Suprapubic skin (tissue), 4 donors: ENCODE measurements around the gene SRP14. TPM values are rescaled to one million over a fixed set of nuclear protein-coding genes. Genes with fewer than 3 reads are reported as not detected.

Source experiments
- DNase-seq, 2 donors: peaks; one replicate each; pipeline ENCODE4 v3.0.0-alpha.2; 2019; ENCODE audit warnings: low spot score in 2 of 2
- H3K27ac ChIP-seq: fragments of 200-600 bp; sonication (generic); one replicate; pipeline ENCODE4 v1.5.1; 2019
- H3K27me3 ChIP-seq: fragments of 200-600 bp; sonication (generic); one replicate; pipeline ENCODE4 v1.5.1; 2019
- H3K36me3 ChIP-seq: fragments of 200-600 bp; sonication (generic); one replicate; pipeline ENCODE4 v1.5.1; 2019
- H3K4me1 ChIP-seq: fragments of 200-600 bp; sonication (generic); one replicate; pipeline ENCODE4 v1.5.1; 2019
- H3K4me3 ChIP-seq: fragments of 200-600 bp; sonication (generic); one replicate; pipeline ENCODE4 v1.5.1; 2019; ENCODE audit warnings: mild to moderate bottlenecking
- H3K9me3 ChIP-seq: fragments of 200-600 bp; sonication (generic); one replicate; pipeline ENCODE4 v1.5.1; 2019
- CTCF ChIP-seq, 2 donors: fragments of 200-600 bp in 1 of 2; fragments of 450-650 bp in 1 of 2; sonication (generic) in 1 of 2; IDR thresholded peaks; one replicate each; pipeline ENCODE4 v1.5.1; 2016 to 2019; ENCODE audit warnings: antibody characterized with exemption in 2 of 2, mild to moderate bottlenecking in 1 of 2, moderate library complexity in 1 of 2
- EP300 ChIP-seq: sonication (generic); formaldehyde crosslinking; IDR thresholded peaks from one replicate; pipeline ENCODE4 v1.6.1; 2017; ENCODE audit warnings: antibody characterized with exemption
- POLR2A ChIP-seq, 2 donors: fragments of 450-650 bp; IDR thresholded peaks; one replicate each; pipeline ENCODE4 v1.6.1; 2017; ENCODE audit warnings: antibody characterized with exemption in 2 of 2, mild to moderate bottlenecking in 2 of 2, moderate library complexity in 2 of 2
- POLR2AphosphoS5 ChIP-seq, 3 donors: sonication (generic); formaldehyde crosslinking; IDR thresholded peaks; one replicate each; pipeline ENCODE4 v1.6.1; 2017; ENCODE audit warnings: antibody characterized with exemption in 3 of 3
- WGBS: methylation state at CpG from one replicate; pipeline ENCODE4 v1.1.5; 2018; 5-methylcytosine and 5-hydroxymethylcytosine counted together
- total RNA-seq, 4 donors: library from RNA; depleted of rRNA; stranded (reverse); fragments of >200 nt; gene quantifications; one replicate each; pipeline ENCODE4 v1.1.0, GENCODE V29; 2016

SRP14 gene
- total RNA-seq, 4 donors from 2014 or later = 161 to 218 (median 170) TPM

DNA sequence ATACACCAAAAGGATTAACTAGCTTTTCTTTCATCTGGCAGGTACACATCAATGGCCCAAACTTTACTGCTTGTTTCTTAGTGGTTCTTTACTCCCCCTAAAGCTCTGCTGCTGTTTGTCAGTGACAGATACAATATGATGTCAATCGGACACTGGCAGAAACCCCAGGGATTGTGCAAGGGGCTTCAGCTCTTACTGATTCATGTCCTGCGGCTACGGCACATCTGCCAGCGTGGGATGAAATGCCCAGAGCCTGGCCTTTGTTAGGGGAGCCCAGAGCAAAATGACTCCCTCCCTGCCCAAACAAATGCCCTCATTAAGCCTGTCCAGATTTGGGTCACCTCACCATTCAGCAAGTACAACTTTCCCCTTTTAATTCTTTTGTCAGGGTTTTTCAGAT is 28.3 kb downstream of the SRP14 start:
- TF ChIP-seq CTCF (IDR thresholded peaks at IDR 0.05) (no peak), POLR2A (IDR thresholded peaks at IDR 0.05) (no peak), EP300 (no peak), POLR2AphosphoS5 (IDR thresholded peaks at IDR 0.05) (no peak)
- DNase-seq = peak in 1 of 2 donors; percentile 80
- H3K36me3 ChIP-seq = peaks cover 80% of the 10 kb centered on the region

GRCh38 chr15:40008061-40008765 is 30.8 kb downstream of the SRP14 start:
- DNase-seq = no peak
- Histone ChIP-seq H3K4me1 (no peaks in the 10 kb centered on the region), H3K4me3 (no peak overlapping the region), H3K27ac (no peak overlapping the region), H3K36me3 (peaks cover 77% of the 10 kb centered on the region), H3K27me3 (no peaks in the 10 kb centered on the region), H3K9me3 (no peaks in the 10 kb centered on the region)
- TF ChIP-seq EP300 = no peak
- TF ChIP-seq POLR2A (IDR thresholded peaks at IDR 0.05) = no peak
- no peak for TF ChIP-seq POLR2AphosphoS5 (IDR thresholded peaks at IDR 0.05)
- no peak for TF ChIP-seq CTCF (IDR thresholded peaks at IDR 0.05)
- 85% methylated on average over 3 of the region's 3 CpGs for WGBS

More for the DNA sequence above, 28.3 kb downstream of the SRP14 start:
- no peaks in the 10 kb centered on the region for H3K4me1 ChIP-seq
- H3K27ac ChIP-seq = no peak overlapping the region
- 61% methylated on average over 4 of the region's 4 CpGs for WGBS
- H3K9me3 ChIP-seq = peaks cover 3% of the 10 kb centered on the region
- no peak overlapping the region for H3K4me3 ChIP-seq
- no peaks in the 10 kb centered on the region for H3K27me3 ChIP-seq

- TF ChIP-seq POLR2AphosphoS5 (IDR thresholded peaks at IDR 0.05) (no peak), POLR2A (IDR thresholded peaks at IDR 0.05) (no peak), EP300 (no peak), CTCF (IDR thresholded peaks at IDR 0.05) (no peak)
- Histone ChIP-seq H3K27me3 (no peaks in the 10 kb centered on the region), H3K4me1 (no peaks in the 10 kb centered on the region), H3K9me3 (no peaks in the 10 kb centered on the region), H3K4me3 (no peak overlapping the region), H3K27ac (no peak overlapping the region), H3K36me3 (peaks cover 74% of the 10 kb centered on the region)
- 96% methylated on average over 2 of the region's 2 CpGs for WGBS
- no peak for DNase-seq
Measured at GRCh38 chr15:40006646-40007045, 32.3 kb downstream of the SRP14 start.

DNA sequence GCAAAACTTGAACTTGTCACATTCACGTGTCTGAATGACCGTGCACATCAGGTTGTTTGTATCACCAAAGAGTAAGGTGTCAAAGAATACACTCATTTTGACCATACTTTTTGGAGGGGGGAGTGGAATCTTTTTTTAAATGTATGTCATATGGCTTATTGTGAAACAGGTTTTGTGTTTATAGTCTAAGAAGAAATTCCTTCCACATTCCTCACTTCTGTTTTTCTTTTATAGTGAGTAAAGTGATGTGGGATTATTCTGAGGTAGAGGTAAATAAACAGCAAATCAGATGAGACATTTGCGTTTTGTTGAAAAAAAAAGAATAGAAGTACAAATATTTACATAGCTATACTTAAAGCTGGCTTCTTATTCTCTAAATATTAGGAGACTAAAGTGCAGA is 33.0 kb downstream of the SRP14 start:
- Histone ChIP-seq H3K9me3 (no peaks in the 10 kb centered on the region), H3K27ac (no peak overlapping the region), H3K4me3 (no peak overlapping the region), H3K4me1 (no peaks in the 10 kb centered on the region), H3K27me3 (no peaks in the 10 kb centered on the region), H3K36me3 (peaks cover 74% of the 10 kb centered on the region)
- WGBS = 95% methylated on average over 3 of the region's 3 CpGs
- TF ChIP-seq EP300 = no peak
- no peak for TF ChIP-seq POLR2AphosphoS5 (IDR thresholded peaks at IDR 0.05)
- no peak for DNase-seq

DNA sequence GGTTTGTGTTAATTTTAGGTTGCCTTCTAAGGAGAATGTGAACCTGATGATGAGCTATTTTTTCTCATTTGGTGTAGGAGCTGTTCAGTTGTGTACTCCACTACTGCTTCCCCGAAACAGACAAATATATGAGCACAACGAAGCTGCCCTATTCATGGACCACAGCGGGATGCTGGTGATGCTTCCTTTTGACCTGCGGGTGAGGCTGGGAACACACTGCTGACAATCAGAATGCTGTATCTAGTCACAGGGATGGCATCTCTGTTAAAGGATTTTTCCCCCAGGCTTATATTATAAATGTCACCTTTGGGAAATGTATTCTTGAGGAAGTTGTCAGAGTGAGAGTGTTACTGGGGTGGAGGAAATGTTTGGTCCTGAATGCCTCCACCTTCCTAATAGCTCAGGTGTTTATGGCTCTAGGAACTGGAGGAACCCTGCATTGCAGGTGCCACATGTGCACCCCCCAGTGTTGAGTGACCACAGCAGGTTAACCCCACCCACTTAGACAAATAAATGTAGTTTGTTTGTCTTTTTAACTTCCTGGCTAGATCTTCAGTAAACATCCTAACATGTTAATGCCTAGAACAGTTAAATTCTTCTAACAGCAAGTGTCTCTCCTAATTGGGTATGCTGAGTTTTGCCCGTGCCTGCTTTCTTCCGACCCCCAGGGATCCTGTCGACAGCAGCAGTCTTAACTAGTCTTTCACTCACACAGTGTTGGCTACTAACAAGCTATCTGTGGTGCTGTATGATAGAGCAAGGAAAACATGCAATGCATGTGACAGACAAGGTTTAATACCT is 35.7 kb downstream of the SRP14 start:
- TF ChIP-seq EP300 = no peak
- TF ChIP-seq POLR2A (IDR thresholded peaks at IDR 0.05) = no peak
- no peak for TF ChIP-seq CTCF (IDR thresholded peaks at IDR 0.05)
- TF ChIP-seq POLR2AphosphoS5 (IDR thresholded peaks at IDR 0.05) = no peak
- peaks cover 71% of the 10 kb centered on the region for H3K36me3 ChIP-seq
- H3K4me3 ChIP-seq = no peak overlapping the region
- no peaks in the 10 kb centered on the region for H3K27me3 ChIP-seq
- H3K9me3 ChIP-seq = no peaks in the 10 kb centered on the region
- H3K4me1 ChIP-seq = no peaks in the 10 kb centered on the region
- no peak overlapping the region for H3K27ac ChIP-seq
- WGBS = 72% methylated on average over 7 of the region's 7 CpGs
- DNase-seq = no peak
